NCI-H1105 (cell line): Measurements from ENCODE around the gene AFDN.

Source experiments
- DNase-seq: peaks from one replicate; lab custom pipeline; 2025; lab: John Stamatoyannopoulos, UW

AFDN gene

GRCh38 chr6:167879612-167880011 is 52.9 kb downstream of the AFDN start:
- no peak for DNase-seq

GRCh38 chr6:167881327-167881726 is 54.6 kb downstream of the AFDN start:
- no peak for DNase-seq

GRCh38 chr6:167882244-167882643 is 55.5 kb downstream of the AFDN start:
- DNase-seq: no peak

GRCh38 chr6:167888098-167888497 is 61.4 kb downstream of the AFDN start:
- DNase-seq: no peak

GRCh38 chr6:167892835-167893815 is 66.4 kb downstream of the AFDN start:
- DNase-seq: no peak

- no peak for DNase-seq
Observed at GRCh38 chr6:167894965-167895364, 68.3 kb downstream of the AFDN start.

- DNase-seq: no peak
Observed at GRCh38 chr6:167896648-167897047, 69.9 kb downstream of the AFDN start.

GRCh38 chr6:167898673-167899311 is 72.1 kb downstream of the AFDN start:
- peak; percentile 44 for DNase-seq

- no peak for DNase-seq
Observed at GRCh38 chr6:167904791-167905190, 78.1 kb downstream of the AFDN start.

GRCh38 chr6:167906899-167907298 is 80.2 kb downstream of the AFDN start:
- no peak for DNase-seq

GRCh38 chr6:167907837-167908681 is 81.3 kb downstream of the AFDN start:
- peak; percentile 43 for DNase-seq

GRCh38 chr6:167910007-167910406 is 83.3 kb downstream of the AFDN start:
- no peak for DNase-seq

- DNase-seq: no peak
Observed at GRCh38 chr6:167910652-167911051, 83.9 kb downstream of the AFDN start.

GRCh38 chr6:167912494-167912893 is 85.8 kb downstream of the AFDN start:
- DNase-seq: no peak

- DNase-seq: no peak
Observed at GRCh38 chr6:167913699-167914098, 87.0 kb downstream of the AFDN start.

- DNase-seq: no peak
Observed at GRCh38 chr6:167915139-167915538, 88.4 kb downstream of the AFDN start.

GRCh38 chr6:167917551-167918154 is 90.9 kb downstream of the AFDN start:
- DNase-seq: no peak

GRCh38 chr6:167918548-167919278 is 92.0 kb downstream of the AFDN start:
- no peak for DNase-seq

- no peak for DNase-seq
Observed at GRCh38 chr6:167919349-167919748, 92.6 kb downstream of the AFDN start.

- DNase-seq: no peak
Observed at GRCh38 chr6:167920165-167920564, 93.5 kb downstream of the AFDN start.

- DNase-seq: no peak
Observed at GRCh38 chr6:167921831-167922230, 95.1 kb downstream of the AFDN start.
